Measurements from ENCODE around the gene METTL2A.
A peak's percentile ranks its signal among the peaks of the same experiment; 100 is the strongest.
"Not testable (repeated sequence)": the region's sequence is repeated elsewhere in the genome, so short reads cannot be mapped to it uniquely, and the experiment has no call there.

METTL2A gene, protein sequence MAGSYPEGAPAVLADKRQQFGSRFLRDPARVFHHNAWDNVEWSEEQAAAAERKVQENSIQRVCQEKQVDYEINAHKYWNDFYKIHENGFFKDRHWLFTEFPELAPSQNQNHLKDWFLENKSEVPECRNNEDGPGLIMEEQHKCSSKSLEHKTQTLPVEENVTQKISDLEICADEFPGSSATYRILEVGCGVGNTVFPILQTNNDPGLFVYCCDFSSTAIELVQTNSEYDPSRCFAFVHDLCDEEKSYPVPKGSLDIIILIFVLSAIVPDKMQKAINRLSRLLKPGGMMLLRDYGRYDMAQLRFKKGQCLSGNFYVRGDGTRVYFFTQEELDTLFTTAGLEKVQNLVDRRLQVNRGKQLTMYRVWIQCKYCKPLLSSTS

DNA sequence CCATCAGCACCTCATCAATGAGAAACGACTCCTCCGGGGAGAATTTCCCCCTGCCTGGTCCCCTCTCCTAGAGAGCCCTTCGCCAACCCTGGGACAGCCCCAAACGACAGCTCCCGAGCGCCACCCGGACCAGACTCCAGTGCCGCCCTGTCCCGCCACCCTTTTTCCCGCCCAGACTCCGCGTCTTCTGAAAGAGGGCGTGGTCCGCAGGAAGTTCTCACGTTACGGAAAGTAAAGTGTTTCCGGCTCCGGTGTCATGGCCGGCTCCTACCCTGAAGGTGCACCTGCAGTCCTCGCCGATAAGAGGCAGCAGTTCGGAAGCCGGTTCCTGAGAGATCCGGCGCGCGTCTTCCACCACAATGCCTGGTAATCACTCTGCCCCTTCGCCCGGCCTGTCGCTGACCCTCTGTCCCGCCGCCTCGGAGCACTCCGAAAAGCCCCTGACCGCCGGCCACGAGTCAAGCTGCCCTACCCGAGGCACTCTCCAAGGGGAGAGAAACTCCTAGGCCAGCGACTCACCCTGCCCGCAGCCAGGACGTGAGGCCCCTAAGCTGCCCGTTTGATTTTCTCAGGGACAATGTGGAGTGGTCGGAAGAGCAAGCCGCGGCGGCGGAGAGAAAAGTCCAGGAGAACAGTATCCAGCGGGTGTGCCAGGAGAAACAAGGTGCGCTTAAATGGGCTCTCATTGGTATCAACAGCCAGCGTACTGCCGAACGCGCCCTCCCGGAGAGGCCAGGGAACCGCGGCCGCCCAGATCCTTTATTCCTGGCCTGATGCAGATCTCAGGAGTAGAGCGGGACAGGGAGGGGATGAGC, at the start of gene METTL2A:
Gene METTL2A (plus strand): TSS at position 251 of the 815 bp plus-strand sequence. CDS start 6 bp downstream, at position 257.
- peak; percentile 83 for DNase-seq

DNA sequence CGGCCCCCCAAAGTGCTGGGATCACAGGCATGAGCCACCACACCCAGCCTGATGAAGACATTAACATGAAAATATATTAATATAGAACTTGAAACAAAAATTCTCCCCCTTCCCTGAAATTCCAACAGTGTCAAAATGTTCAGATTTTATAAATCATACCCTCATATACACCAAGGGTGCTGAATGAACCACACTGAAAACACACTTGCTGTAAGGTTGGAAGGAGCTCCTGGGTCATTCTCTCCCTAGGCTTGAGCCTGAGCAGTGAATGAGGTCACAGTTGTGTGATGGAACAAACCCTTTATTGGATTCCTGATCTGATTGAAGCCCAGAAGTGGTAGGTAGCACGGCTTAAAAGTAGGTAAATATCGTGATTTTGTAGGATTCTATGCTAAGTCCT, 43.4 kb upstream of the METTL2A start, which contains the start of gene EFCAB3:
Gene EFCAB3 (plus strand): TSS at position 301 of the 400 bp plus-strand sequence. CDS start 2,427 bp downstream, outside the sequence.
- no peak for DNase-seq

DNA sequence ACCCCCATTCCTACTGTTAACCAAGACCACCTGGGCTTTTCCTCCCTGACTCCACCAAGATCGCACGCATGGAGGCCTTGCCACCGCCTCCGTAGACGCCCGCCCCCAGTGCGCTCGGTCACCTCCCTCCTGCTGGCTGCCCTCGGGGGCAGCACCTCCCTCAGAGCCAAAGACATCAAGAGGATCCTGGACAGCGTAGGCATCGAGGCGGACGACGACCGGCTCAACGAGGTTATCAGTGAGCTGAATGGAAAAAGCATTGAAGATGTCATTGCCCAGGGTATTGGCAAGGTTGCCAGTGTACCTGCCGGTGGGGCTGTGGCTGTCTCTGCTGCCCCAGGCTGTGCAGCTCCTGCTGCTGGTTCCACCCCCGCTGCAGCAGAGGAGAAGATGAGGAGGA, 42.1 kb upstream of the METTL2A start:
- no peak for DNase-seq

DNA sequence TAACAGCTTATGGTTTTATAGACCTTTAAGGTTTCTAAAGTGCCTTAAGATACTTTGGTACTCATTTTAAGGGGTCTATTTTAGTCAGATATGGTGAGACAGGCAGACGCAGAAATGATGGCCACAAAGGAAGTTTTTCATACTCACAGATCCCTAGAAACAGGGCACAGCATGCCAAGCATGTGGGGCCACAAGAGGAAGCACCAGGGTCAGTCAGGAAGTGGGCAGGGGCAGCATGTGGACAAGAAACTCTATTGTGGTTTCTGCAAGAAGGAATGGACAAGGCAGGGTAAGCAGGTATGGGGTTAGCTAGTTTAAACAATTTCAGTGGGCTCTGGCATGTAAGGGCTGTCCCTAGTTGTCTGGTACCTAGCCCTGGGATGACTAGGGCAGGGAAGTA, 34.8 kb upstream of the METTL2A start:
- DNase-seq, result no peak

DNA sequence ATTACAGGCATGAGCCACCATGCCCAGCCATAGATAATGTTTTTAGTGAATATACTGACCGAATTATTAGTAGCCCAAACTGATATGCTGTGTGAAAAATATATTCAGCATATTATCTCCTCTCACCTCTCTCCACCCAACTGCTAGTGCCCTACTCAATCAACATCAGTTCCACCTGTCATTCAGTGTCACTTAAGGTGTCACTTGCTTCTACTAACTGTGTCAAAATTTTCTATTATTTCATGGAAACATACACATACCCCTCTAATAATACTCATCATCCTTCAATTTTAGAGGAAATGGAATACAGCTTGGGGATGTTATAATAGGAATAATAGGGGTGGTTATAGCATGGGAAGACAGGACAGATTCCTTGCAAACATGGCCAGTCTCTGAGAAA, 30.8 kb upstream of the METTL2A start:
- DNase-seq, result no peak

DNA sequence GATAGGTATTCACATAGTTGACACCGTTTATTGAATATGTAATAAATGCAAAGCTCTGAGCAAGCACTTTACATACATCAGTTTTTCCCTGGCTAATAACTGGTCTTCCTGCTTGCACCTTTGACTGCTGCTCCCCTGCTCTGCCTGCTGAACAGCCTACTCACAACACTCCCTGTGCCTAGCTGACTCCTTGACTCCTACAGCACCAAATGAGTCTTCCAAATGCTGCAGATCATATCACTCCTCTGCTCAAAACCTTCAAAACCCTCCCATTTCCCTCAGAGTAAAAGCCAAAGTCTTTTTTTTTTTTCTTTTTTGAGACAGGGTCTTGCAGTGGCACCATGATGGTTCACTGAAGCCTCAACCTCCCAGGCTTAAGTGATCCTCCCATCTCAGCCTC, 24.8 kb upstream of the METTL2A start:
- DNase-seq, result no peak

DNA sequence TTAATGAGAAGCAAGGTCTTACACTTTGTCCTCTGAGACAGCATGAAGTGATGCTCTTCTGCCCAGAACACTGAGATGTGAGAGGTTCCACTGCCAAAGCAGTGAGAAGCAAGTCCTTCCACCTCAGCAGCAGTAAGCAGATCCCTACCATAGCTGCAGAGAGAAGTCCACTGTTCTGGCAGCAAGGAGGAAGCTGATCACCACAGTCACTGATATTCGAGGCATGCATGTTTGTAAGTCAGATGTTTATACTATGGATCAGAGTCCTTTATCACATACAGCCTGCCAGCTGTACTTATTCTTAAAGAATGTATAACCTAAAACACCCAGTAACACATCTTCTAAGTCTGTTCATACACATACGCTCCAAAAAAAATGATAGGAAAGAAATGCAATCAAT, 18.2 kb upstream of the METTL2A start:
- DNase-seq, result no peak

DNA sequence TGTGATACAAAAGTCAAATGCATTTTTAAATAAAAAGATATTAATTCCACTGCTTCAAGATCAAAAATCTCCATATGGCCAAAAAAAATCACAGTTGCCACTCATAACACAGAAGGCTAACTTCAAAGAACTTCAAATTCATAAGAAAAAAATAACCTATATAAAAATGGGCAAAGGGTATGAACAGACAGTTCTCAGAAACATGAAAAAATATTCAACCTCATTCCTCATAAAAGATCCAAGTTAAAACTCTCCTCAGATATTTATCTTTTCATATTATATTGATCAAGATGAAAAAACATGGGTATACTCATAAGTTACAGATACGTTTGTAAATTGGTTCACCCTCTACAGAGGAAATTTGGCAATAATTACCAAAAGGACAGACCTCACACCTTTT, 10.6 kb upstream of the METTL2A start:
- not testable (repeated sequence) for DNase-seq

DNA sequence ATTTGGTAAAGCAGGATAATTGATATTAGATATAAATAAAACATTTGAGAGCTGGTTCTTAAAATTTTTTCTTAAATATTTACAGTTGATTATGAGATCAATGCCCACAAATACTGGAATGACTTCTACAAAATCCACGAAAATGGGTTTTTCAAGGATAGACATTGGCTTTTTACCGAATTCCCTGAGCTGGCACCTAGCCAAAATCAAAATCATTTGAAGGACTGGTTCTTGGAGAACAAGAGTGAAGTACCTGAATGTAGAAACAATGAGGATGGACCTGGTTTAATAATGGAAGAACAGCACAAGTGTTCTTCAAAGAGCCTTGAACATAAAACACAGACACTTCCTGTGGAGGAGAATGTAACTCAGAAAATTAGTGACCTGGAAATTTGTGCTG, 2.5 kb downstream of the METTL2A start:
- DNase-seq, result not testable (repeated sequence)

DNA sequence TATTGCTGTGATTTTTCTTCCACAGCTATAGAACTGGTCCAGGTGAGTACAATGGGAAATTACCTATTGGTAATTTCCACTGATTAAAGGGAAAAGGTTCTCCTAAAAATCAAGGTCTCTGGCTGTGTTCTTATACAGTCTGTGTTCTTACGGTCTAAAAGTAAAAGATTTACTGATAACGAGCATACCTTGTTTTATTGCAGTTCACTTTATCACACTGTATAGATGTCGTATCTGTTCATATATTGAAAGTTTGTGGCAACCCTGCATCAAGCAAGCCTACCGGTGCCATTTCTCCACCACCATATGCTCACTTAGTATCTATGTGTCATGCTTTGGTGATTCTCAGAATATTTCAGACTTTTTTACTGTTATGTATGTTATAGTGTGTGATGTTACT, 11.6 kb downstream of the METTL2A start:
- not testable (repeated sequence) for DNase-seq

DNA sequence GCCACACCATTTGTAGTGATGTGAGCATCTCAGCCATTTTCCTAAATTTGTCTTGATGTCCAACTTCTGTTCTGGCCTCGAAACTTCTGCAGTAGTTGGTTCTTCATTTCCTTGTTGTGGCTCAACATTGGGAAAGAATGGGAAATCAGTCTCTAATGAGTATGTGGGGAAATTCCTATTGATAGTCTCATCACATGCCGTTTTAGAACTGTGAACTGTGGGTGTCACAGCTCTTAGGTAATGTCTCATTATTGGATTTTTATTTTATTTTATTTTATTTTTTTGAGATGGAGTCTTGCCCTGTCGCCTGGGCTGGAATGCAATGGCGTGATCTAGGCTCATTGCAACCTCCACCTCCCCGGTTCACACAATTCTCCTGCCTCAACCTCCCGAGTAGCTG, 17.5 kb downstream of the METTL2A start:
- DNase-seq, result not testable (repeated sequence)

DNA sequence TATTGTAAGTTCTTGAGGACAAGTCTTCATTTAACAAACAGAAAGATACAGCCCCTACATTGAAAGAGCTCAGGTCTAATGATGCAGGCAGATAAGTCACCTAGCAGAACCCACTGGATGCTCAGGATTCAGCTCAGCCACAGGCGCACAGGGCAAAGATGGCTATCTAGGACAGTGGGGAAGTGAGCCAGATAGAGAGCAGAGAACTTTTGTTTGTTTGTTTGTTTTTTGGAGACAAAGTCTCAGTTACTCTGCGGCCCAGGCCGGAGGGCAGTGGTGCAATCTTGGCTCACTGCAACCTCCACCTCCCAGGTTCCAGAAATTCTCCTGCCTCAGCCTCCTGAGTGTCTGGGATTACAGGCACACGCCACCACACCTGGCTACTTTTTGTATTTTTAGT, 20.4 kb downstream of the METTL2A start:
- DNase-seq, result no peak

DNA sequence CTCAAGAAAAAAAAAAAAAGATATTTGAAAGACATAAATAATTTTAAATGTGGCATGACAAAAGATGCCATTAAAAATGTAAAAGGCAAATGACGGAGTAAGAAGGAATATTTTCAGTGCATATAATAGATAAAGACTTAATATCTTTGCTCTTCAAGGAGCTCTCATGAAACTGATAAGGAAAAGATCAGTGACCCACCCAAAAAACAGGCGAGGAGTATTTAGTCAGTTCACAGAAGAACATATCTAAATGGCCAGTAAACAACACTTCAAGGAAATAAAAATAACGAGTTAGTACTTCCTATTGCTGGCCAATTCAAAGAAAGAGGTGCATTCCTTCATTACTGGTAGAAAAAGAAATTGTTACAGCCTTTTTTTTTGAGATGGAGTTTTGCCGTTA, 22.1 kb downstream of the METTL2A start:
- not testable (repeated sequence) for DNase-seq

DNA sequence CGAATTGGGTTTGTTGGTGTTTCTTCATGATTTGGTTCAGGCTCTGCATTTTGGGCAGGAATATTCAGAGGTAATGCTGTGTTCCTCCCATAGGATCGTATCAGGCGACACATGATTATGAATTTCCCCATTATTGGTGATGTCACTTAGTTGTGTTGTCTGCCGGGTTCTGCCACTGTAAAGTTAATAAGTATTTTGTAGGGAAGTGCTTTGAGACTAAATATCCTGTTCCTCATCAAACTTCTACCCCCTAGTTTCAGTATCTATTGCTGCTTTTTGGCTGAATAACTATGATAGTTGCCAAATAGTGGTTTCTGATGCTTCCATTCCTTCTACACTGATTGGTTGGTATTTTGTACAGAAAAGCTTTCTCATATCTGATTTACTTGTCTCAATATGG, 28.5 kb downstream of the METTL2A start:
- DNase-seq, result not testable (repeated sequence)

DNA sequence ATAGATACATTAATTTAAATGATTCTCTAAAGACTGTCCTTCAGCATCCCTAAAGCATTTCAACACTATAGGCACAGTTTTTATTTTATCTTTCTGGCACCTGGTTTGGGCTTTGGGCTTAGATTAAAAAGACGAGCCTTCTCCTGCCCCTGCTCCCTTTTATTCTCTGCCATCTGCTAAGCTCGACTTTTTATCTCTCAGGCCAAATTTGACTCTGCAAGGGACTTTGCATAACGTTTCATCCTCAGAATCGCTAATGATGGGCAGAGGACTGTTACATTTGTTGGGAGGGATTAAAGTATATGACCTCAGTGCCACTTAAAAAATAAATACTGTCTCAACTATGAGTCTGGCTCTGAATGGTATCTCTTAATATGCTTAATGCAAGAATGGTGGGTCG, 29.3 kb downstream of the METTL2A start:
- DNase-seq, result not testable (repeated sequence)

DNA sequence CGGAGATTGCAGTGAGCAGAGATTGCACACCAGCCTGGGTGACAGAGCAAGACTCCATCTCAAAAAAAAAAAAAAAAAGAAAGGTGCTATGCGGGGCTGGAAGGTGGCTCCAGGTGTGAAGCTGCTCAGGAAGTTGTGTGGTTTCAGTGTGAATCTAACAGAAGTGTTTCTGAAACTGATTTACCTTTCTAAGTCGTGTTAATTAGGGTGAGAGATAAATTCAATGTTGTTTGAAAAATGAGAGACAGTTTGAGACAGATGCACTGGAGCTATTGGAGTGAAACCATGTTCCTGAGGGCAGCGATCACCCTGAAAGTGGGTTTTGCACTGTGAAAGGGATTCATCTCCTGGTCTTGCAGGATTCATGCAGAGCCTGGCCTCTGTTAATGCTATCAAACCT, 30.0 kb downstream of the METTL2A start:
- not testable (repeated sequence) for DNase-seq

DNA sequence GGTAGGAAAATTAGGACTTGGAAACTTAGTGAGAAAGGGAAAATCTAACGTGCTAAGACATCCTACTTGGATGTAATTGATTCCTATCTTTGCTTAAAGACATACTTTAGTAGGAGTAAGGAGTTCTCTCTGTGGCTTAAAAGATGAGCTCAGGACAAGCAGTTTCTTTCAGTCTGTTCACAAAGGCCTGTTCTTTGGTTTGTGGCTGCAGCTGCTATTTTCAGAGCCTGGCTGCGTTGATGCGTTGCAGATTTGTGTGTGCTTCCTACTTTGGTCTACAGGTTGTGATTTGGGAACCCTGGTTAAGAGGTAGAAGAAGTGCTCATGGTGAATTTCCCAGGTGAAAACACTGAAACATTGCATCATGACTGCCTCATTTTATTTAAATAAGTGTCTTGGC, 30.4 kb downstream of the METTL2A start:
- not testable (repeated sequence) for DNase-seq

DNA sequence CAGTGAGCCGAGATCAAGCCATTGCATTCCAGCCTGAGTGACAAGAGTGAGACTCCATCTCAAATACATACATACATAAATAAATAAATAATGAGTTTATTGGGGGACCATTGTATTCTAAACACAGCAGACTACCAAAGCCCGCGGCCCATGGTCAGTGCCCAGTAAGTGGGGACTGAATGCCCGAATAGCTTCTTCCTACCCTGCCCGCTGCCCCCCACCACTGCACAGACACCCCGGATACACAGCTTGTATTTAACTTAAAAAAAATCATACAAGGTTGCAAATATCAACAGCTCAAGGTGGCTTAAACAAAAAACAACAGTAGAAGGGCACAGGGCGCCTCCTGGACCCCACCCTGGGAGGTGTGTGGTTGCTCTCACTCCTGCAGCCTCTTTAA, 32.3 kb downstream of the METTL2A start:
- DNase-seq, result no peak

DNA sequence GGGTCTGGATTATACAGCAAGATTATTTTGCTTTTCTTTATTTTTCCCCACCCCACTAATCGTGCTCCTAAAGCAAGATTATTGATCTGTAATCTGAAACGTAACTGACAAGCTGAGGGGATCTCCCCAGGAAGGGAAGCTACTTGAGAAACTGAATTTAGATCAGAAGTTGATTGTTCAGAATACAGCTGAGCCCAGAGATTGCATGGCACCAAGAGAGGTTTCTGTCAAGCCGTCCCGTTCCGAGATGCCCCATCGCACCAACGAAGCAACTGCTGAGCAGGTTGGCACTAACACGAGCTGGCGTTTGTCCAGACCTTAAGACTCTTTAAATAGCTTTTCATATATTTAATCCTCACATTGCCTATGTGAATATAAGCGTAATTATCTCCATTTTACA, 34.8 kb downstream of the METTL2A start:
- DNase-seq, result not testable (repeated sequence)

DNA sequence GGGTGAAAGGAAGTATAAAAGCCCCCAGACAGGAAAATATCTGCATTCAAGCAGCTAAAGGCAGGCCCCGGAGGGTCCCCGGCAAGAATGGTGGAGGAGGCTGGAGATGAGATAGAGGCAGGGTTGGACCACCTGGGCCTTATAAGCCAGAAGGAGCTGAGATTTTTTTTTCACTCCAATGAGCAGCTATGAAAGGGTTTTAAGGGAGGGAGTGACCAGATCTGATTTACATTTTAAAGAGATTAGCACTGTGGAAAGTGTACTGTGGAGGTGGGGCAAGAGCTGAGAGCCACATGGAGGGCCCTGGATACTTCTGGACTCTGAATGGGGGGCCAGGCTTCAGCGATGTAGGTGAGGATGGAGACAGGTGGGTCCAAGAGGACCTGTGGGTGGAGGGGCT, 40.7 kb downstream of the METTL2A start:
- DNase-seq, result not testable (repeated sequence)

DNA sequence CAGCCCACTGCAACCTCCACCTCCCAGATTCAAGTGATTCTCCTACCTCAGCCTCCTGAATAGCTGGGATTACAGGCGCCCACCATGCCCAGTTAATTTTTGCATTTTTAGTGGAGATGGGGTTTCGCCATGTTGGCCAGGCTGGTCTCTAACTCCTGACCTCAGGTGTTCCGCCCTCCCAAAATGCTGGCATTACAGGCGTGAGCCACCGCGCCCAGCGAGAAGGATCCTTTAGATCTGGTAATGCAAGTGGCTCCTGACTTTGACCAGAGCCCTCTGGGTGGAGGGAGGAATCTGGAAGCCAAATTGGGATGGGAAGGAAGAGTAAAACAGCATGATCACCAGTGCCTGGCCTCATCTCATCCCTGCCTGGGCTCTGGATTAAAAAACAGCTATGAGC, 41.6 kb downstream of the METTL2A start:
- DNase-seq, result not testable (repeated sequence)

DNA sequence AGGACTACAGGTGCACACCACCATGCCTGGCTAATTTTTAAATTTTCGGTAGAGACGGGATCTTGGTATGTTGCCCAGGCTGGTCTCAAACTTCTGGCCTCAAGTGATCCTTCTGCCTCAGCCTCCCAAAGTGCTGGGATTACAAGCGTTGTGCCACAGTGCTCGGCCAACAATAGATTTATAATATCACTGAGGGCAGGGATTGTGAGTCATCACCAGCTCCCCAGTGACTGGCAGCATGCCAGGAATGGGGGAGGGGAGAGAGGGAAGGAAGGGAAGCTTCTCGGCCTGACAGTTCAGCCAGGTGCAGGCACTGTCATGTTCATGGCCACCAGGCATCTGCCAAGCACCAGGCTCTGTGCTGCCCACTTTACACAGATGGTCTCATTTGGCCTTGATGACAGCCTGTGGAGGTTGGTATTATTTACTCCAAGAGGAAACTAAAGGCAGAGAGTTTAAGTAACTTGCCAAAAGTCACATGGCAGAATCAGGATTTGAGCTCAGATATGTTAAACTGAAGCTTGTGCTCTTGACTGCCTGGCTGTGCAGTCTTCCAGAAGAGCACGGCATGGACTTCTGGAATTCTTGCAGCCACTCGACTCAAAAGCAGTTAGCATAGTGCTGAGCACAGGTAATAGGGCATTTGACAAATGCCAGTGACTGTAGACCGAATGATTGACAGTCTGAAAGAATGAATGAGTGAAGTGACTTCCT, 47.1 kb downstream of the METTL2A start:
- peak; percentile 50 for DNase-seq

DNA sequence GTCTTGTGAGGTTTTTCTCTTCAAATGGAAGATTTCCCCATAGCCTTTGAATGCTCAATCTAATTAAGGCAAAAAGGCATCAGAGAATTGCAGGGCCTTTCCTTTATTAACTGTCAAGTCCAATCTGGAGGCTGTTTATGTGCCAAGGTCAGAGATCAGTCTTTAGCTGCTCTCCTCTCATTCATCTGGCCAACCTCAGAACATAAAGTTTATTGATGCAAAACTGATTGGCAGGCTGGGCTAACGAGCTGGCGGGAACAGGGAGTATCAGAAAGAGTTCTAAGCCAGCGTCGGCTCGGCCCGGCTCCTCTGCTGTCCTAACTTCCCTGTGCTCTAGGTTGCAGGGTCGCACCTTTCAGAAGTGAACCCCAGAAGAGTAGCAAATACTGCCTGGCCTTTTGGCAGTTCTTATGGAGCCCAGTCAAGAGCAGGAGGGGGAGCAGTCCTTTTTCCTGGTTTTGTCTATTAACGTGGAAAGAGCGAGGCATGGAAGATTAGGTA, 47.7 kb downstream of the METTL2A start:
- not testable (repeated sequence) for DNase-seq
